Activated naive CD8-positive, alpha-beta T cell (primary cell): Measurements from ENCODE around the gene CHODL.

ENCODE experiments used
- H3K27ac Mint-ChIP-seq: one replicate; pipeline ENCODE4 v1.8.0; 2021; ENCODE audit warnings: mixed read lengths
- H3K27me3 Mint-ChIP-seq: one replicate; pipeline ENCODE4 v1.8.0; 2021; ENCODE audit warnings: mixed read lengths
- H3K36me3 Mint-ChIP-seq: one replicate; pipeline ENCODE4 v1.8.0; 2021; ENCODE audit warnings: mixed read lengths
- H3K4me1 Mint-ChIP-seq: one replicate; pipeline ENCODE4 v1.8.0; 2021; ENCODE audit warnings: low read depth, mixed read lengths
- H3K4me3 Mint-ChIP-seq: one replicate; pipeline ENCODE4 v1.8.0; 2021; ENCODE audit warnings: mild to moderate bottlenecking, mixed read lengths
- H3K9me3 Mint-ChIP-seq: one replicate; pipeline ENCODE4 v1.8.0; 2021; ENCODE audit warnings: low read depth, mixed read lengths

The CHODL gene

DNA sequence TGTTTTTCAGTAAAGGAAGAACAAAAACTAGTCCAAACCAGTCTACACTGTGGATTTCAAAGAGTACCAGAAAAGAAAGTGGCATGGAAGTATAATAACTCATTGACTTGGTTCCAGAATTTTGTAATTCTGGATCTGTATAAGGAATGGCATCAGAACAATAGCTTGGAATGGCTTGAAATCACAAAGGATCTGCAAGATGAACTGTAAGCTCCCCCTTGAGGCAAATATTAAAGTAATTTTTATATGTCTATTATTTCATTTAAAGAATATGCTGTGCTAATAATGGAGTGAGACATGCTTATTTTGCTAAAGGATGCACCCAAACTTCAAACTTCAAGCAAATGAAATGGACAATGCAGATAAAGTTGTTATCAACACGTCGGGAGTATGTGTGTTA is 21.3 kb downstream of the CHODL start:
- Mint-ChIP-seq H3K9me3 (peaks cover 5% of the 10 kb centered on the region), H3K4me3 (no peak overlapping the region), H3K27me3 (no peaks in the 10 kb centered on the region), H3K36me3 (no peaks in the 10 kb centered on the region), H3K4me1 (no peaks in the 10 kb centered on the region), H3K27ac (no peak overlapping the region)

DNA sequence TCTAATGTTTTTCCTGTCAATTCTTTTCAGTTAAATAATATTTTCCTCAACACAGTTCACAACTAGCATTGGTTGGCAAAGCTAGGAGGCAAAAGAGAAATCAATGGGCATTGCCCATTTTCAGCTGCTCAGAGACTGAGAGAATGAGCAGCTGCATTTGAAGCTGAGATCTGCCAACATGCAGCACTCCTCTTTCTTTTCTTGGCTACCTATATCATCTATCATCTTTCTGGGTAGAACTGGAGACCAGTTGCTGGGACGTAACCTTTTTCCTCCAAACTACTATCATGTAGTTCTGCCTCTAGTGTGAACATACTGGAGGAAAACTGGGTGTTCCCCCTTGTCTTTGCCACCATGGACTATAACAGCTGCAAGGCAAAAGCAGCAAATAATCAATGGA is 22.9 kb downstream of the CHODL start:
- no peaks in the 10 kb centered on the region for H3K4me1 Mint-ChIP-seq
- H3K4me3 Mint-ChIP-seq, result no peak overlapping the region
- H3K9me3 Mint-ChIP-seq, result peaks cover 5% of the 10 kb centered on the region
- no peaks in the 10 kb centered on the region for H3K27me3 Mint-ChIP-seq
- no peaks in the 10 kb centered on the region for H3K36me3 Mint-ChIP-seq
- no peak overlapping the region for H3K27ac Mint-ChIP-seq

DNA sequence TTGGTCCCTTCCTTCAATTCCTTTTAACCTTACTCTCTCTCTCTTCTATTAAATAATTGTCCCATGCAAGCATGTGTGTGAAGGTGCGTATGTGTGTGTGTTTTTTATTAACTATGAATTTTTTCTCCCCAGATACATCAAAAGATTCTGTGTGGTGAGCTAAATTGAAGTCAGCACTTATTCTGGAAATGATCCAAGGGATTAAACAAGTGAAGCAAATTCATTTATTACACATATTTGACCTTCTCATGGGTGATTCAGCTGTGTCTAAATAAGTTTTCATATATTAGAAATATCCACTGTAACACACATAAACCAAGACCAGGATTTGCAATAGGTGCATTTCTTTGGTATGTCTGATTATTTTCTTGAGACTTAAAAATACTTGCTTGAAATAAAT is 24.3 kb downstream of the CHODL start:
- Mint-ChIP-seq H3K27me3 (no peaks in the 10 kb centered on the region), H3K27ac (no peak overlapping the region), H3K4me1 (no peaks in the 10 kb centered on the region), H3K36me3 (no peaks in the 10 kb centered on the region), H3K9me3 (peaks cover 5% of the 10 kb centered on the region), H3K4me3 (no peak overlapping the region)

DNA sequence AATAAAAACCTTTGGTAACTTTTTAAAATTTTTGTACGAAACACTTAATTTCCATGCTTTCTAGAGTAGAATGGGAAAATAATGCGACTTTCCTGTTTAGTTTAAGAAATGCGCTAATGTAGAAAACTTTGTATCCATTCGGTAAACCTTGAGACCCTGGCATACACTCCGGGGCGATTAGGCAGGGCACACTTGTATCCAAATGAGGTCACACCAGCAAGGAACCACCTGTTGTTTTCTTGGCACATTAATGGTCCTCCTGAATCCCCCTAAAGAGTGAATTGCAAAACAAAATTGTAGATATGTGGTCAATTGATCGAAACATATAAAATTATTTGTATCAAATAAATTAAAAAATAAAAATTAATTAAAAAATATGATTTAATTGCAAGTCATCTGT is 25.2 kb downstream of the CHODL start:
- H3K27ac Mint-ChIP-seq, result no peak overlapping the region
- H3K36me3 Mint-ChIP-seq, result no peaks in the 10 kb centered on the region
- no peaks in the 10 kb centered on the region for H3K4me1 Mint-ChIP-seq
- no peaks in the 10 kb centered on the region for H3K27me3 Mint-ChIP-seq
- no peak overlapping the region for H3K4me3 Mint-ChIP-seq
- peaks cover 5% of the 10 kb centered on the region for H3K9me3 Mint-ChIP-seq

DNA sequence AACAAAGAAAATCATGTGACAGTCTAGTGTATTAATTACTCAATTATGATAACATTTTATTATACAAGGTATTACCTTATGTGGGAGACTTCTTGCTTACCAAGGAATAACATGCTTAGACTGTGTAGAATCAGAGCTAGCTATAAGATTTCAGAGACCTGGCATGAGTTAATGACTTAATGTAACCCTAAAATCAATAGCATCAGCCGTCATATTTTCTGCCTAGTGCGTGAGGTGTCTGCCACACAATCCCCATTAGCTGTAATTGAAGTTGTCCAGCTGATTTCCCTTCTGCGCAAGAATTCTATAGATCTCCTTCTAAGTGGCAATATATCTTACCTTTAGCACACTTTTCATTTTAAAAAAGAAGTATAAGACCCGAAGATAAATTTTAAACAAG is 28.8 kb downstream of the CHODL start:
- H3K4me3 Mint-ChIP-seq, result no peak overlapping the region
- H3K36me3 Mint-ChIP-seq, result no peaks in the 10 kb centered on the region
- no peaks in the 10 kb centered on the region for H3K27me3 Mint-ChIP-seq
- no peak overlapping the region for H3K27ac Mint-ChIP-seq
- peaks cover 5% of the 10 kb centered on the region for H3K9me3 Mint-ChIP-seq
- H3K4me1 Mint-ChIP-seq, result no peaks in the 10 kb centered on the region

DNA sequence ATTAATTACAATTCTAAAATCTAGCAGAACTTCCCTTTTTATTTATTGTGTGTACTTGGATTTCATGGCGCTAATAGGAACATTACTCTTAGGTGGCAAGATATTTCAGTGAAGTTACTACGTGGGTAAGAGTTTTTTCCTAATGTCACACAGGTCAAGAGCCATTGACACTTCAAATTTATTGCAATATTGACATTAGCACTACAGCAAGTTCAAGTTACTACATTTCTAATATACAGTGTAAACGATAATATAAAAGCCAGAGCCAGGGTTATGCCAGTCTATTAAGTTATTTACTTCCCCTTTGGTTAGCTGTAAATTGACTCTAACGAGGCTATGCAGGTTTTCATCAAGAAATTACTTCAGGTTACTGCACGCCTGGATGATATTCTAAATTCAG is 29.7 kb downstream of the CHODL start:
- no peak overlapping the region for H3K27ac Mint-ChIP-seq
- no peaks in the 10 kb centered on the region for H3K27me3 Mint-ChIP-seq
- no peaks in the 10 kb centered on the region for H3K4me1 Mint-ChIP-seq
- no peaks in the 10 kb centered on the region for H3K36me3 Mint-ChIP-seq
- no peaks in the 10 kb centered on the region for H3K9me3 Mint-ChIP-seq
- no peak overlapping the region for H3K4me3 Mint-ChIP-seq

DNA sequence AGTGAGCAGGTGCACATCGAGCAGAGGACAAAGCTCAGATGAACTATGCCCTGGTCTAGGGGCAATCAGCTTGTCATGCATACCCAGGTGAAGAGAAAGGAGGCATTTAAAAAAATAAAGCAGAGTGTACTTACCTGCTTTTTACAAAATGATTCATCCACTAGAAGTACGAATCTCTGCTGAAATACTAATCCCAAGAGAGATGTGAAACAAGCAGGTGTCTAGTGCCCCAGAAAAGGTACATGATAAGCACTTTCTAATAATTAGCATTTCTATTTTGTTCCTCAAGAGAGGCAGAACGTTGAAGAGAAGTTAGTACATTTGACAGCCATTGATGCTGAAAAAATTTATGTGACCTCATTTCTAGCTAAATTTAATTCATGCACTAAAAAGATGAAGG is 31.1 kb downstream of the CHODL start:
- Mint-ChIP-seq H3K27me3 (no peaks in the 10 kb centered on the region), H3K4me3 (no peak overlapping the region), H3K9me3 (no peaks in the 10 kb centered on the region), H3K27ac (no peak overlapping the region), H3K4me1 (no peaks in the 10 kb centered on the region), H3K36me3 (no peaks in the 10 kb centered on the region)

DNA sequence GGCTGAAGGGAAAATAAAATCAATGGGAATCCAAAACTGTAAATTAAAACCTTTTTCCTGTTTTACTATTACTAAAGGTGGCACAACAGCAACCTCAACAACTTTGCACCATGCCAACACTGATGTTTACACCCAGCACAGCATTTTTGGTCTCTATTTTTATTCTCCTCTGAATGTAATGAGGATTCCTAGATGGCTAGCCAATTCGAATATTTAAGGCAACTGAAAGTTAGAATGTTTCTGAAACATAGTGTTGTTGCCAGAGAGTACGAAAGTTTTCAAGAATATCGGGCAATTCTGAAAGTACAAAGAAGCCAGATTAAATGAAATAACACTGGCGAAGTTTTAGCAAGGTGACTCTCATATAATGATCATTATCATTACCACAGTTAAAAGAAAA is 40.7 kb downstream of the CHODL start:
- no peaks in the 10 kb centered on the region for H3K9me3 Mint-ChIP-seq
- H3K36me3 Mint-ChIP-seq, result no peaks in the 10 kb centered on the region
- H3K27ac Mint-ChIP-seq, result no peak overlapping the region
- H3K4me1 Mint-ChIP-seq, result no peaks in the 10 kb centered on the region
- no peak overlapping the region for H3K4me3 Mint-ChIP-seq
- H3K27me3 Mint-ChIP-seq, result no peaks in the 10 kb centered on the region

DNA sequence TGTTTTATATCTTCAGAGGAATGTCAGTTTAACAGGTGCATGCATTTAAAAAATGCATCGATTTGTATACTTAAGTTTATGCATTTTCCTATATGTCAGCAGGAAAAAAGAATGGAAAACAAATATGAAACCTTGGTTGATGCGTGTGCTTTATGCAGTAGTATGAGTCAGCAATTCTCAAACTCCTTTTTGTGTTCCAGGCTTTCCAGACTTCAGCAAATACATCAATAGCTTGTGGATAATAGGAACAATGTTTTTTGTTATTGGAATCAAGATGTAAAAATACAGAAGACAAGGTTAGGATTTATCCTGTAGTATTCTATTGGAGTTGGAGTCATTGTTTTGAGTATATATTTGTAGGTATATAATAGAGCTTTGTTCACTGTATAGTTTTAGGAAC is 45.2 kb downstream of the CHODL start:
- Mint-ChIP-seq H3K9me3 (no peaks in the 10 kb centered on the region), H3K27ac (no peak overlapping the region), H3K4me1 (no peaks in the 10 kb centered on the region), H3K4me3 (no peak overlapping the region), H3K36me3 (no peaks in the 10 kb centered on the region), H3K27me3 (no peaks in the 10 kb centered on the region)

DNA sequence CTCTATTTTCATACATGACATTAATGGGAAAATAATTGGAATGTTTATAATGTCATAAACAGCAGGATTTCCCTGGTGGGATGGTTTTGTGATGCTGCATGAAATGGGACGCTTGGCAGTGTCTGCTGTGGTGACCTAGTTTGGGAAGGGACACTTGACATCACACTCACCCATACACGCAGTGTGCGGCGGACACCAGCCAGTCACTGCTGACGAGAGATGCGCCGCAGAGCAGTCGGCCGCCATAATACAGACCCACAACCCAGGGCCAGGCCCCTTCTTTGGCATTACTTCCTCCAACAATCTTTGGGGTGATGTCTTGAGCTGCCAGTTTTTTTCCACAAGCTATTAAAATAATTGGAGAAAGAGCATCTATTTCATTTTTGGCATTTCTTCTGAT is 49.5 kb downstream of the CHODL start:
- Mint-ChIP-seq H3K4me3 (no peak overlapping the region), H3K27me3 (peaks cover 1% of the 10 kb centered on the region), H3K9me3 (no peaks in the 10 kb centered on the region), H3K27ac (no peak overlapping the region), H3K4me1 (no peaks in the 10 kb centered on the region), H3K36me3 (no peaks in the 10 kb centered on the region)

DNA sequence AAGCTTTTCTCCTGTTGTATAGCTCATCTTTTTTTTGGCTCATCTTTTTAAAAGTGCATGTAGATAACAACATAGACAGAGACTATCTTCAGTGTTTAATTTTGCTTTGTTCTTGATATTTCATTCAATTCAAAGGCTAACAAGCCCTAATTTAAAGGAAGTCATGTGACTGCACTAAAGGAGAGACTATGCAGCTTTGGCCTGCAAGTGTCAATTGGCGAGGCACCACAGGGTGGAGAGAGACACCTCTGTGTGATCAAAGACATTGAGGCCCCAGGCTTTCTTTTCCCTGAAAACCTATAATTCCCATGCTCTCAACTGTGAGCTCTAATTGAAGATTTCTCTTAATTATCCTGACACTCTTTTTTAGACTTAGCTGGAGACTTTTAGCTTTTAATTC is 53.6 kb downstream of the CHODL start:
- no peaks in the 10 kb centered on the region for H3K9me3 Mint-ChIP-seq
- H3K36me3 Mint-ChIP-seq, result no peaks in the 10 kb centered on the region
- no peak overlapping the region for H3K27ac Mint-ChIP-seq
- no peaks in the 10 kb centered on the region for H3K4me1 Mint-ChIP-seq
- no peak overlapping the region for H3K4me3 Mint-ChIP-seq
- peaks cover 1% of the 10 kb centered on the region for H3K27me3 Mint-ChIP-seq
